Activated naive CD8-positive, alpha-beta T cell treated with anti-CD3 and anti-CD28 coated beads, Interleukin-2, amount 50 U/mL, for 24 hours (primary cell): ENCODE data around the gene RBPMS2.
A peak's percentile ranks its signal among the peaks of the same experiment; 100 is the strongest.

Source experiments
- ATAC-seq: fragments of 150-1000 bp; cut with Tn5 transposase; one replicate; pipeline ENCODE4 v1.10.0; 2021
- DNase-seq: peaks from one replicate; pipeline ENCODE4 v3.0.0; 2021
- H3K27ac Mint-ChIP-seq: one replicate; pipeline ENCODE4 v1.8.0; 2021; ENCODE audit warnings: mild to moderate bottlenecking, mixed read lengths
- H3K27me3 Mint-ChIP-seq: one replicate; pipeline ENCODE4 v1.8.0; 2021; ENCODE audit warnings: mixed read lengths
- H3K36me3 Mint-ChIP-seq: one replicate; pipeline ENCODE4 v1.8.0; 2021; ENCODE audit warnings: low read depth, mixed read lengths
- H3K4me1 Mint-ChIP-seq: one replicate; pipeline ENCODE4 v1.8.0; 2021; ENCODE audit warnings: mixed read lengths
- H3K4me3 Mint-ChIP-seq: one replicate; pipeline ENCODE4 v1.8.0; 2021; ENCODE audit warnings: mild to moderate bottlenecking, moderate library complexity, mixed read lengths
- H3K9me3 Mint-ChIP-seq: one replicate; pipeline ENCODE4 v1.8.0; 2021; ENCODE audit warnings: mixed read lengths

Gene RBPMS2

DNA sequence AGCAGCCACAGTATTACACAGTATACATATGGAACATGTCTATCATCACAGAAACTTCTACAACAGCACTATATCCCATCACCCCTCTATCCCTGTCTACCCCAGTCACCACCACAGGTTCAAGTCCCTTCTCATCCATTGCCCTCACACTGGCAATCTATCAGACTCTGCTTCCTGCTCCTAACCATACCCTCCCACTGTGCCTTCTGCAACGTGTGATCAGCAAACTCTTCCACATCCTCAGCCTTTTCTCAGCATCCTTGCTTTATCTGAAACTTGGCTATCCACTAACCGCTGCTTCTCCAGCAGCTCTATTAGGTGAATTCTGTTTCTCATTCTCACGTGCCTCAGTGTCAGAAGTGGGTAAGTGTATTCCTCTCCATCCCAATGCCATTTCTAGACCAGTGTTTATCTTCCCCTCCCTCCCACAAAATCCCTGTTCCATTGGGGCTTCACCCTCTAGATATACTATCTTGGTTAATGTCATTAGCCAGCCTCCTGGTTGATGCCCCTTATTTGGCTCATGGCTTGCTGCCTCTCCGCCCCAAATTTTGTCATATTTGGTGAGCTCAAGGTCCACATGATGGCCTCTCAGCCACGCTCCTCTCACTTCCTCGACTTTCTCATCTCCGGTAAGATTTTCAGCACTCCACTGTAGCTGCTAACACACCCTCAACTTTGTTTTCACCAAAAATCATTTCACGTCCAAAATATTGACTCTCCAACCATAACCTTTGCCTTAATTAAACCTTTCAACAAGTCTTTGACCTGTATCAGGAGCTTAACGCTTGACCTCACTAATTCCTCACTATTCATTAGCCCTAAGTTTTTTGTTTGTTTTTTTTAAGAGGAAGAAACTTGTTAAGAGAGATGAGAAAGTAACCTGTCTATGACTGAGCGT, 69.1 kb downstream of the RBPMS2 start:
- H3K9me3 Mint-ChIP-seq: no peaks in the 10 kb centered on the region
- ATAC-seq: no peak
- peaks cover 28% of the 10 kb centered on the region for H3K4me1 Mint-ChIP-seq
- H3K27me3 Mint-ChIP-seq: no peaks in the 10 kb centered on the region
- H3K27ac Mint-ChIP-seq: no peak overlapping the region
- no peak for DNase-seq
- H3K36me3 Mint-ChIP-seq: no peaks in the 10 kb centered on the region
- no peak overlapping the region for H3K4me3 Mint-ChIP-seq

DNA sequence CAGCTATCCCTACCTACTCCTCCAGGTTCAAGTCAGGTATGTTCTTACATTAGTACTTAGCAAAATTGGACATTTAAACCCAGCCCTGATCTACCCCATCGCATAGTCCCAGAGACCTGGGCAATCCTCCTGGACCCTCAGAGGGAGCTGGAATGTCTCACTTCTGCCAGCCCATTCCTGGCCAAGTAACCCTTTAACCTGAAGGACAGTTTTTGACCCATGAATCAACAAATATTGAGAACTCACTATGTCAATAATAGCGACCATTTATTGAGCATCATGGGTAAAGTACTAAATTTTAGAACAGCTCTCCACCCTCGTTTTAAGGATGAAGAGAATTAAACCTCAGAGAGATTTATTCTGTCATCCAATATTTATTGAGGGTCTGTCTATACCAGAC, 70.4 kb downstream of the RBPMS2 start:
- no peak for ATAC-seq
- no peak overlapping the region for H3K4me3 Mint-ChIP-seq
- H3K27ac Mint-ChIP-seq: no peak overlapping the region

DNA sequence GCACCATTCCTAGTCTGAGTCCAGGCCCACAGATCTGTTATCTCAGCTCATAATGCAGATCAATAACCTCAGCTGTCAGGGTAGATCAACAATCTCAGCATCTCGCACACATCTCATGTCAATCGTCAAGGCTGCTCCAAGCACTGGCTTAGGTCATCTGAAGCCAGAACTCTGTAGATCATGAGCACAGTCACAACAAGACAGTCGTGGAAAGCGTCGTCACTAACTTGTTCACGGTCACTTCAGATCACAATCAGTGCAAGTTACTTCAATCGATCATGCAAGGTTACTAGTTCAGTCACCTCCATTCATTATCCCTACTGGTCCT, 71.8 kb downstream of the RBPMS2 start:
- Mint-ChIP-seq H3K27me3 (no peaks in the 10 kb centered on the region), H3K27ac (peak overlapping the region; percentile 65), H3K4me3 (peak overlapping the region; percentile 74), H3K4me1 (peaks cover 49% of the 10 kb centered on the region), H3K9me3 (no peaks in the 10 kb centered on the region), H3K36me3 (no peaks in the 10 kb centered on the region)
- DNase-seq (no peak), ATAC-seq (no peak)

More for the DNA sequence above, 70.4 kb downstream of the RBPMS2 start:
- peaks cover 35% of the 10 kb centered on the region for H3K4me1 Mint-ChIP-seq
- no peak for DNase-seq
- H3K9me3 Mint-ChIP-seq: no peaks in the 10 kb centered on the region
- H3K36me3 Mint-ChIP-seq: no peaks in the 10 kb centered on the region
- H3K27me3 Mint-ChIP-seq: no peaks in the 10 kb centered on the region

DNA sequence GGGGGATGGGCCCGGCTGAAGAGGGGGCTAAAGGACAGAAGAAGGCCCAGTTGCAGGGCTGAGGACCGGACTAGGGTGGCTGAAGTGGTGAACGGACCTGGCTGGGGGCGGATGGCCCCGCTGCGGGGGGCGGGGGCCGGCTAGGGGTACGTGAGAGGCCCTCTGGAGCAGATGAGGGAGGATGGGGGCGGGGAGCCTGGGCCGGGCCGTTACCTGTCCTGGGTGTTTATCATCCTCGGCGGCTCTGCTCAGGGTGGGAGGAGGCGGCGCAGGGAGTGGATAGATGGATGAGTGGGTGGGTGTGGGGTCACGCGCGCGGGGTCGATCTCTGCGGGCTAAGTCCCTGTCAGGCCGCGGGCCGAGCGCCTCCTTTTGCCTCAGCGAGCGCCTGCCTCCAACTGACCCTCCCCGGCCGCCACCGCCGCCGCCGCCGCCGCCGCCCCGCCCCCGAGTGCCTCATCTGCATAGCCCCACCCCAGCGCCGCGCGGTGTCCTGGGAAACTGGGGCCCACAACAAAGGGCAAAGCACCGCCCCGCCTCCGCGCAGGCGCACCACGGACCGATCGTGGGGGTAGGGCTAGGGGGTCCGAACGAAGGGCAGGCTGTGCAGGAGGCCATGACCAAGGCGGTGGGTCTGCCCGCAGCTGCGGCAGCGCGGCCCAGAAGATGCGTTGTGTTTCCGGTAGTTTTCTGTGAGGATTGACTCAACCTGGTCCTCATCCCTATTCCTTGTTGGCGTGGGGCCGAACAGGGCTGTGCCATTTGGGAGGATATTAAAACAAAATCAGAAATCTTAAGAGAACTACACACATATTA, 72.4 kb downstream of the RBPMS2 start:
- H3K4me3 Mint-ChIP-seq: peak overlapping the region; percentile 74
- H3K4me1 Mint-ChIP-seq: peaks cover 55% of the 10 kb centered on the region
- DNase-seq (peak; percentile 98), ATAC-seq (peak; percentile 93)
- H3K27ac Mint-ChIP-seq: peak overlapping the region; percentile 65
- H3K27me3 Mint-ChIP-seq: no peaks in the 10 kb centered on the region
- no peaks in the 10 kb centered on the region for H3K36me3 Mint-ChIP-seq
- no peaks in the 10 kb centered on the region for H3K9me3 Mint-ChIP-seq

DNA sequence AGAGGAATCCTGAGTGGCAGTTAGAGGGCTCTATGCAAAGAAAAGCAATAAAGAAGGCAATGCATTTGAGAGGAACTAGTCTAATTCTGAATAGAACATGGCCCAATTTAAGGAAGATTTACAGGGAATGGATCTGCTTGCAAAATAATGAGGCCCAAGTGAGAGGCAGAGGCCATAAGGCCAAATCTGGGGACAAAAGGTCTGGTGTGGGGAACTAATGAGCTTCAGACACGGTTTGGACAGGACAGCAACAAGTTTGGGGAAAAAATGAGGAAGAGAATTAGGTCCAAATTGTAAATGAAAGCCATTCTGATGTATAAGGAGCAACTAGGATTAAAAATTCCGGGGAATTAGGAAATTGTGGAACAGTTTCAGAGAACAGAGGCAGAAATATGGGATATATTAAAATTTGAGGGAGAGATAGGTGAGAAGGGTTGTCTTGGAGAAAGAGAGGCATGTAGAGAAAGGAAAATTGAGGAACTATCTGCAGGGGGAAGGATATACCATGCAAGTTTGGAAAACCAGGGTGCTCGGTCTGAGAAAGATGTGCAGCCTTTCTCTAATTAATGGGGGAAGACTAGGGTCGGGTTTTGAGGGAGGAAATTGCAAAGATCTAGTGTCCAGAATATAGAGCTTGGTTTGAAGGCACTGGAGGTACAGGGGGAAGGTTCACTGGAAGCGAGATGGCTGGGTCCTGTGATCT, 73.8 kb downstream of the RBPMS2 start:
- peaks cover 63% of the 10 kb centered on the region for H3K4me1 Mint-ChIP-seq
- peak overlapping the region; percentile 74 for H3K4me3 Mint-ChIP-seq
- no peaks in the 10 kb centered on the region for H3K9me3 Mint-ChIP-seq
- H3K27ac Mint-ChIP-seq: peak overlapping the region; percentile 65
- no peaks in the 10 kb centered on the region for H3K36me3 Mint-ChIP-seq
- DNase-seq: no peak
- ATAC-seq: no peak
- H3K27me3 Mint-ChIP-seq: no peaks in the 10 kb centered on the region

DNA sequence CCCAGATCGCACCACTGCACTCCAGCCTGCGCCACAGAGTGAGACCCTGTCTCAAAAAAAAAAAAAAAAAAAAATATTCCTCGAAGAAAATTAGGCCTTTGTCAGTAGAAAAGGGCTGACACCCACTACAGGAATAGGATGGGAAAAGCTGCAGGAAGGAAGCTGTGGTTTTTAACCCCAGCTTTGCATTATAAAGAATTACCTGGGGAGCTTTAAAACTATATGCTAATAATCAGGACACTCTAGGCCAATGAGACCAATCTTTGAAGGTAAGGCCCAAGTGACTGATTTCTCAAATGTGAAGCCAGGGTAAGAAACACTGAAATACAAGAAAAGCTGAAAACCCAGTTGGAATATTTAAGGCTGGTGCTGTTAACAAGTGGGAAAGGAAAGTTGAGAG, 74.3 kb downstream of the RBPMS2 start:
- Mint-ChIP-seq H3K27ac (no peak overlapping the region), H3K9me3 (no peaks in the 10 kb centered on the region), H3K36me3 (no peaks in the 10 kb centered on the region), H3K4me1 (peaks cover 67% of the 10 kb centered on the region), H3K27me3 (no peaks in the 10 kb centered on the region), H3K4me3 (peak overlapping the region; percentile 74)
- ATAC-seq (no peak), DNase-seq (no peak)

DNA sequence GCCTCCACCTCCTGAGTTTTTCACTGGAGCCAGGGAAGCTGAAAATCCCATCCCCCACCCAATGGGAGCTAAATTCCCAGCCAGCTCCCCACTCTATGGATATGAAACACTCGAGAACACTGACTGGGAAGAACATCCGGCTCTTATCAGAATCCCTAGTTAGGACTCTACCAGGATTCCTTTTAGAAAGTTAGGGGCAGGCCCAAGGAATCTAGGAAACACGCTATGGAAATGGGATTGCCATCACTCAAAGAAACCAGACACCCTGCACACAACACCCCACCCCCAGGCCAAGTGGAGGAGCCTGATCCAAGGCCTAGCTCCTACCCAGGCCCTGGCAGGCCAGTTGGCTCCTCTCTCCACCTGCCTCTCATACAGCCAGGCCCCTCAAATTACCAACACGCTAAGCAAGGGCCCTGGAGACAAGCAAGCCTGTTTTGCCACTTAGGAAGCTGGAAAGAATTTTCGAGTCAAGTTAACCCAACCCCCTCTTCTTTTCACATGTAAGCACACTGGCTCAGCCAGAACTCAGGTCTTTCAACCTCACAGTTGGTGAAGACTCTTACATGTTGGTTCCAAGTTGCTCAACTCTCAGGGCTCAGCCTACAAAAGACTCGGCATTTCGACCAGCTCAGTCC, 75.5 kb downstream of the RBPMS2 start:
- H3K27me3 Mint-ChIP-seq: no peaks in the 10 kb centered on the region
- ATAC-seq: no peak
- no peaks in the 10 kb centered on the region for H3K9me3 Mint-ChIP-seq
- H3K4me3 Mint-ChIP-seq: no peak overlapping the region
- DNase-seq: no peak
- peaks cover 75% of the 10 kb centered on the region for H3K4me1 Mint-ChIP-seq
- peak overlapping the region; percentile 18 for H3K27ac Mint-ChIP-seq
- H3K36me3 Mint-ChIP-seq: peaks cover 3% of the 10 kb centered on the region

DNA sequence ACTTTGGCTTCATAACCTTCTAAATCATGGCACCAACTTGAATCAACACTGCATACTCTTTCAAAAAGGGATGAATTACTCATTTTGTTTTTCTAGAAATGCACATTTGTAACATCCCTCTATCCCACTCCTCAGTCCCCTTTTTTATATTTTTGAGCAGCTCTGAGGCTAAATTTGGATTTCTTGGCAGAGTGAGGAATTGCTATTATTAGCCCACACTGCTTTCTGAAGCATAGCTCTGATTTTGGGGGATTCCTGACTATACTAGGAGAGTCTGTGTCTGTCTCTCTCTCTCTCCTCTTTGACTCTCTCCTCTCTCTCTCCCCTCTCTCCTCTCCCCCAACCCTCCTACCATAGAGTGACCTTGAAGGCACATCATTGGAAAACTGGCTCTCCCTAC, 76.6 kb downstream of the RBPMS2 start:
- Mint-ChIP-seq H3K4me3 (peak overlapping the region; percentile 34), H3K4me1 (peaks cover 74% of the 10 kb centered on the region), H3K36me3 (peaks cover 6% of the 10 kb centered on the region), H3K9me3 (no peaks in the 10 kb centered on the region), H3K27ac (peak overlapping the region; percentile 44), H3K27me3 (no peaks in the 10 kb centered on the region)
- ATAC-seq (no peak), DNase-seq (no peak)

DNA sequence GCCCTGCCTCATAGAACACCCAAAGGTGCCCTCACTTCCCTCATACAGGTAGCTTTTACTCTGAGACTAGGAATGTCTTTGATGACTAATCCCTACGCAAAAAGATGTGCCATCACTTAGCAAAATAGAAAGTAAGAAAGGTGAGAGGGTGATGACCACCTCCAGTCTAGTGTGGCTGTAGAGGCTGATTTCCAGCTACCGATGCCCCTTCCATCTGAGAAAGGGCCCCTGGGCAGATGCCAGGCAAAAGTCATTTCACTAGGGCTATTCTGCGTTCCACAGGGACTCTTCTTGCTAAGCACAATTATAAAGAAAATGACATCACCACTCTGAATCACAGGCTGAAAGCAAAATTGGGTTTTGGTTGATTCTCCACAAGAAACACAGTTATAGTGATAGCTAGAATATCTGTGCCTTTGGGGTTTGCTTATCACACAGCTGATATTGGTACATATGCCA, 77.4 kb downstream of the RBPMS2 start:
- ATAC-seq (peak; percentile 74), DNase-seq (peak; percentile 23)
- H3K9me3 Mint-ChIP-seq: no peaks in the 10 kb centered on the region
- H3K4me1 Mint-ChIP-seq: peaks cover 73% of the 10 kb centered on the region
- no peak overlapping the region for H3K4me3 Mint-ChIP-seq
- peak overlapping the region; percentile 61 for H3K27ac Mint-ChIP-seq
- peaks cover 8% of the 10 kb centered on the region for H3K36me3 Mint-ChIP-seq
- no peaks in the 10 kb centered on the region for H3K27me3 Mint-ChIP-seq

DNA sequence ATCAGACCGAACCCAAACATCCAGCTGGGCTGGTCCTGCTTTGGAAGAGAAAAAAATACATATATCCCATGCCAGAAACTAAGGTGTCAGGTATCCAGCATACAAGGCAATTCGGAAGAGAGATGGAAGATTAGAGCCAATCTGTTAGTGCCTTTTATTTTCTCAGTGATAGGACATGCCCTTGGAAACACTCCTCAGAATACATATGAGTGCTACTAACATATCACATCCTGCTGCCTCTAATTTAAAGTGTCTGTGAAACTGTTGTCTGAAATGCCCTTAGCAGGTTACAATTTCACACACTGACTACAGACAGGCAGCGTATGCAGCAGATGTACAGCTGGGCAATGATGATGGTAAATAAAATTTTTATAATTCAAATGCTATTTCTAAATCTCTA, 78.9 kb downstream of the RBPMS2 start:
- no peak overlapping the region for H3K4me3 Mint-ChIP-seq
- H3K27ac Mint-ChIP-seq: no peak overlapping the region
- ATAC-seq (no peak), DNase-seq (no peak)
- no peaks in the 10 kb centered on the region for H3K27me3 Mint-ChIP-seq
- no peaks in the 10 kb centered on the region for H3K9me3 Mint-ChIP-seq
- peaks cover 68% of the 10 kb centered on the region for H3K4me1 Mint-ChIP-seq
- peaks cover 10% of the 10 kb centered on the region for H3K36me3 Mint-ChIP-seq

DNA sequence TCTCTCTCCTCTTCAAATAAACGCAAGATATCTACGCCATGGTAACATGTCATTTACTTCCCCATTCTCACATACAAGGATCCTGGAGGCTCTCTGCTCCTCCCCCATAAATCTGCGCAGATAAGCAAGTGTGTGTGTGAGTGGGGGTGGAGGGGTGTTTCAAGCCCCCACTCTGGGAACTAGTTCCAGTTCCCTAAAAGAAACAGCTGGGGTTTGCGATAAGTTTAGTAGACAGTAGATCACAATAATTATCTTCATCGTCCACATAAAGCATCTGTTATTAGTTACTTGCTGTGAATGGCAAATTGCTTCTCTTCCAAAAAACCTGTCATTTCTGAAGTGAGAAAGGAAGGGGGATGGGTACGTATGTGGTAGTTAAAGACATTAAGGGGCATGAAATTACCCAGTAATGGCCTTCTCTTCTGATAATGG, 79.8 kb downstream of the RBPMS2 start:
- DNase-seq (no peak), ATAC-seq (no peak)
- peaks cover 10% of the 10 kb centered on the region for H3K36me3 Mint-ChIP-seq
- no peak overlapping the region for H3K4me3 Mint-ChIP-seq
- no peak overlapping the region for H3K27ac Mint-ChIP-seq
- H3K9me3 Mint-ChIP-seq: no peaks in the 10 kb centered on the region
- H3K4me1 Mint-ChIP-seq: peaks cover 61% of the 10 kb centered on the region
- H3K27me3 Mint-ChIP-seq: no peaks in the 10 kb centered on the region

DNA sequence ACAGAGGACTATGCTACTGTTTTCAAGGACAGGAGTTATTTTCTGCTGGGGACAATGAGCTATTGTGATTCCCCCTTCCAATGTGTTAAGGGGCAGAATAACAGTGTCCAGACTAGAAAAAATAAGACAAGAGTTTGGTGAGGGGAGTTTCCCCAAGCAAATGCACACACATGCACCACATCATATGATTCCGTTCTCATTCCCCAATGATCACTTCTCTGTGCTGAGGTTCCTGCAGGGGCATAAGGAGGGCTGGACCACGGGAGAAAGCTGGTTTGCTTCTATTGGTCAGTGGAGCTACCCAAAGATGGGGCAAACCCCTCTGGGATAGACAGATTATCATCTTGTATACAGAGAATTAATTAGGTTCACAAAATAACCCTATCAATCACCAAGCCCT, 80.6 kb downstream of the RBPMS2 start:
- H3K4me3 Mint-ChIP-seq: no peak overlapping the region
- H3K9me3 Mint-ChIP-seq: no peaks in the 10 kb centered on the region
- H3K36me3 Mint-ChIP-seq: peaks cover 10% of the 10 kb centered on the region
- ATAC-seq: no peak
- no peak for DNase-seq
- no peaks in the 10 kb centered on the region for H3K27me3 Mint-ChIP-seq
- peaks cover 54% of the 10 kb centered on the region for H3K4me1 Mint-ChIP-seq
- peak overlapping the region; percentile 12 for H3K27ac Mint-ChIP-seq

DNA sequence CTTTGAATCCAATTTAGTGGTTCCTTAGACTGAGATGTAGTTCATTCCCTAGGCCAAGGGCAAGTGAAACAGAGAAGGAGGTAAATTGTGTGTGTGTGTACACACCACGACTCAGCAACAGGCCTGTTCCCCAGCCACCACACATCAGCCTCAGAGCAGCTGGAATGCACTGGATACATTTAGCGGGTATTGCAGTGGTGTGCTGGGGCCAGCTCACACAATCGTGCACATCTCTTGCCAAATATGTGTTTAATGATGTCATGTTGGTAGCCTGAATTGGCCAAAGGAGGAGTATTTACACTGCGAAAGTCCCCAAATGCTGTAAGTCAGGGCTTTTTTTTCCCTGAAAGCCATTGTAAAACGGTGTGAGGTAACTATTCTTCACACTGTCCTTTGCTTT, 82.3 kb downstream of the RBPMS2 start:
- Mint-ChIP-seq H3K36me3 (peaks cover 11% of the 10 kb centered on the region), H3K9me3 (no peaks in the 10 kb centered on the region)
- no peak for ATAC-seq

DNA sequence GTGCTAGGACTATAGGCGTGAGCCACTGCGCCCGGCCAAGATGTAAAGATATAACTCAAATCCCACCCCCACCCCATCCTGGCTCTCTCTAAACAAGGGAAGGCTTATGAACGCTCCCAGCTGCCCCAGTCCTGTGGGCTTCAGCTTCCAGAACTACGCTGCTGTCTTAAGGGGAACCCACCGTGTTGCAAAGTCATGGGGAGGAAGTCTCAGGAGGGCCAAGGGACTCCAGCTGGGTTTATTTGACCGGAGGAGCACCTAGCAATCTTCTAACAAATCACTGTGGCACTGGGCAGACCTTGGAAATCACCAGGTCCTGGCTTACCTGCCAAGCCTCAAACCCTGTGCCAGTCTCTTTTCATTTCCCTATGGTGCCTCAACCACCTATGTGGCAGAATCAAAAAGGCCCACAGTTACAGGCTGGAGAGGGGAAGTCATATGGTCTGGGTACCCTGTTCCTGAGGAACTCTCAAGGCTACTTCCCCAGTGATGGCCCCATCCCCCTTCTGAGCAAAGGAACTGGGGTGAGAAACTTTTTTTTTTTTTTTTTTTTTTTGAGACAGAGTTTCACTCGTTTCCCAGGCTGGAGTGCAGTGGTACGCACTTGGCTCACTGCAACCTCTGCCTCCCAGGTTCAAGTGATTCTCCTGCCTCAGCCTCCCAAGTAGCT, 83.4 kb downstream of the RBPMS2 start:
- Mint-ChIP-seq H3K36me3 (peaks cover 11% of the 10 kb centered on the region), H3K4me1 (peaks cover 28% of the 10 kb centered on the region), H3K27me3 (no peaks in the 10 kb centered on the region), H3K27ac (no peak overlapping the region), H3K4me3 (no peak overlapping the region), H3K9me3 (no peaks in the 10 kb centered on the region)
- DNase-seq: no peak
- ATAC-seq: no peak

More for the DNA sequence above, 82.3 kb downstream of the RBPMS2 start:
- Mint-ChIP-seq H3K4me3 (no peak overlapping the region), H3K4me1 (peaks cover 37% of the 10 kb centered on the region), H3K27me3 (no peaks in the 10 kb centered on the region), H3K27ac (peak overlapping the region; percentile 63)
- DNase-seq: no peak
